Erythroblast (primary cell): ENCODE data around the gene ARHGAP26.

Source experiments
- GATA1 ChIP-seq: IDR thresholded peaks from 2 replicates; pipeline ENCODE4 v1.6.1; 2011; ENCODE audit warnings: low read depth, mild to moderate bottlenecking, control low read depth, low read length, moderate library complexity
- POLR2A ChIP-seq: IDR thresholded peaks from 2 replicates; pipeline ENCODE4 v1.6.1; 2011; ENCODE audit warnings: mild to moderate bottlenecking, low read length

GRCh38 chr5:143021595-143021994 is 251.4 kb downstream of the ARHGAP26 start:
- TF ChIP-seq POLR2A = no peak
- TF ChIP-seq GATA1 = no peak
